Testis (tissue), 3 donors: ENCODE measurements around the gene NAA16. TPM values are rescaled to one million over a fixed set of nuclear protein-coding genes. Genes with fewer than 3 reads are reported as not detected.
A peak's percentile ranks its signal among the peaks of the same experiment; 100 is the strongest.

Experiments
- DNase-seq: peaks from one replicate; pipeline ENCODE4 v3.0.0-alpha.2; 2019
- H3K27ac ChIP-seq, 2 donors: fragments of 200-600 bp; sonication (generic); one replicate each; pipeline ENCODE4 v1.5.1; 2019
- H3K27me3 ChIP-seq: fragments of 200-600 bp; sonication (generic); one replicate; pipeline ENCODE4 v1.5.1; 2019
- H3K36me3 ChIP-seq: fragments of 200-600 bp; sonication (generic); one replicate; pipeline ENCODE4 v1.5.1; 2017; ENCODE audit warnings: low read depth; ENCODE audit errors: missing control alignments
- H3K4me1 ChIP-seq: fragments of 200-600 bp; sonication (generic); one replicate; pipeline ENCODE4 v1.5.1; 2019
- H3K4me3 ChIP-seq, 2 donors: fragments of 200-600 bp; sonication (generic); one replicate each; pipeline ENCODE4 v1.5.1; 2017 to 2019
- H3K9me3 ChIP-seq: fragments of 200-600 bp; sonication (generic); one replicate; pipeline ENCODE4 v1.5.1; 2017
- CTCF ChIP-seq, 3 experiments: fragments of 450-650 bp in 2 of 3; fragments of 200-600 bp in 1 of 3; sonication (generic) in 1 of 3; IDR thresholded peaks; one replicate each; pipeline ENCODE4 v1.5.1; 2016 to 2019; ENCODE audit warnings: antibody characterized with exemption in 3 of 3, mild to moderate bottlenecking in 2 of 3, moderate library complexity in 1 of 3
- POLR2A ChIP-seq: fragments of 450-650 bp; IDR thresholded peaks from one replicate; pipeline ENCODE4 v1.6.1; 2017; ENCODE audit warnings: antibody characterized with exemption, mild to moderate bottlenecking, moderate library complexity
- WGBS, 2 donors: methylation state at CpG; one replicate each; pipeline ENCODE4 v1.1.5; 2018; 5-methylcytosine and 5-hydroxymethylcytosine counted together
- intact Hi-C: fragments of 100-400 bp; cut with DNase I; formaldehyde crosslinking; loops from one replicate; pipeline ENCODE4 v1.15.1; 2023; ENCODE audit warnings: low total_unique reads
- polyA plus RNA-seq: library from polyadenylated mRNA; stranded (reverse); fragments of 350-450 nt; fragmentation: Illumina TruSeq; extraction: RNeasy Lipid Tissue Mini Kit (QIAGEN cat#74804); gene quantifications from one replicate; pipeline ENCODE4 v1.2.3, GENCODE V29; 2014; ENCODE audit warnings: low read depth, low replicate concordance; ENCODE audit not compliant: insufficient read depth
- total RNA-seq, 2 donors: library from RNA; depleted of rRNA; stranded (reverse); fragments of >200 nt; gene quantifications; one replicate each; pipeline ENCODE4 v1.2.3, GENCODE V29; 2016

Gene NAA16
- total and polyA plus RNA-seq, 3 donors from 2014 or later = 18.5 to 38.0 (median 33.1) TPM

GRCh38 chr13:41408121-41408520, 97.1 kb downstream of the NAA16 start:
- H3K4me1 ChIP-seq = no peaks in the 10 kb centered on the region
- H3K4me3 ChIP-seq = no peak overlapping the region
- DNase-seq = no peak
- no peaks in the 10 kb centered on the region for H3K9me3 ChIP-seq
- no peak for TF ChIP-seq CTCF (IDR thresholded peaks at IDR 0.05)
- no peak for TF ChIP-seq POLR2A
- no peaks in the 10 kb centered on the region for H3K27me3 ChIP-seq
- no peaks in the 10 kb centered on the region for H3K36me3 ChIP-seq
- intact Hi-C loops = no loop called here
- no peak overlapping the region for H3K27ac ChIP-seq

- intact Hi-C loops = no loop called here
- Histone ChIP-seq H3K27ac (no peak overlapping the region), H3K9me3 (no peaks in the 10 kb centered on the region), H3K4me1 (no peaks in the 10 kb centered on the region), H3K36me3 (no peaks in the 10 kb centered on the region), H3K27me3 (no peaks in the 10 kb centered on the region), H3K4me3 (no peak overlapping the region)
- 70% methylated on average over 1 of the region's 1 CpG; no CpG with 5 or more reads in 1 of the 2 donors for WGBS, 2 donors
- DNase-seq = no peak
- TF ChIP-seq CTCF (IDR thresholded peaks at IDR 0.05) (no peak), POLR2A (no peak)
Measured at GRCh38 chr13:41408746-41409145, 97.7 kb downstream of the NAA16 start.

DNA sequence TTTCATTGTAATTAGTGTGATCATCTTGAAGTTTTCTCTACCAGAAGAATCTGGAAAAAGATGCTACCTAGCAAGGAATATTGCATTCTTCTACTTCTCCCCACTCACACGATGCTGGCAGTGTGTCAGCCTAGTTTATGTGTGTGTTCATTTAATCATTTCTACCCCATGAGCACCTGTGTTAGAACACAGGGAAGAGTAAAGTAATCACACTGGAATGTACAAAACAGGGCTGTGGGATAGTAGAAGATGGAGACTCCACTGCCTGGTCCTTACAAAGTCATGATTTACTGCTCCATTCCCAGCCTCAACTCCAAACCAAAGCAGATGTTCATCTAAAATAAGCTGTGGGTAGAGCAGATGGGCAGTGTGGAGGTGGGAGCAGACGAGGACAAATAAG, 98.5 kb downstream of the NAA16 start:
- Histone ChIP-seq H3K9me3 (no peaks in the 10 kb centered on the region), H3K4me3 (no peak overlapping the region), H3K36me3 (no peaks in the 10 kb centered on the region), H3K27me3 (no peaks in the 10 kb centered on the region), H3K4me1 (no peaks in the 10 kb centered on the region), H3K27ac (no peak overlapping the region)
- intact Hi-C loops = loop anchor here (10.0 kb wide), 1 partner anchor 245 kb away; no protein-coding TSS in a partner anchor
- 62 to 83% methylated on average over 2 of the region's 2 CpGs for WGBS, 2 donors
- TF ChIP-seq CTCF (IDR thresholded peaks at IDR 0.05) (no peak), POLR2A (no peak)
- no peak for DNase-seq

DNA sequence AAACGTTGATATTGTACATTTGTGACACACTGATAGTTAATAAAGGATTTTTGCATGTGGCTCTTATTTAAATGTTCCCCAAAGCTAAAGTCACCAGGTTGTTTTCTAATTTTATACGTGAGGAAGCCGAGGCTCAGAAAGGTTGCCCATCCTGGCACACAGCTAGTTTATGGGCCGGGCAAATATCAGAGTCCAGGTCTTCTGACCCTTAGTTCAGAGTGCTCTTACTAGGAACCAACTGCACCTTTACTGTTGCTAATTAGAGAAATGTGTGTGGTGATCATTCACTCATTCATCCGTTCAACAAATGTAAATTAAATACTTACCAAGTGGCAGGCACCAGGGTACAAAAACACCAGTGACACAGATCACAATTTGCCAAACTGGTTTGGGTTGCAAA, 100.0 kb downstream of the NAA16 start:
- no peak for DNase-seq
- no peaks in the 10 kb centered on the region for H3K36me3 ChIP-seq
- no peaks in the 10 kb centered on the region for H3K27me3 ChIP-seq
- no peaks in the 10 kb centered on the region for H3K4me1 ChIP-seq
- no peak overlapping the region for H3K27ac ChIP-seq
- H3K4me3 ChIP-seq = no peak overlapping the region
- intact Hi-C loops = loop anchor here (10.0 kb wide), 1 partner anchor 244 kb away; no protein-coding TSS in a partner anchor
- WGBS, 2 donors = 90% methylated on average over 5 of the region's 5 CpGs
- TF ChIP-seq CTCF (IDR thresholded peaks at IDR 0.05) (no peak), POLR2A (no peak)
- H3K9me3 ChIP-seq = no peaks in the 10 kb centered on the region

DNA sequence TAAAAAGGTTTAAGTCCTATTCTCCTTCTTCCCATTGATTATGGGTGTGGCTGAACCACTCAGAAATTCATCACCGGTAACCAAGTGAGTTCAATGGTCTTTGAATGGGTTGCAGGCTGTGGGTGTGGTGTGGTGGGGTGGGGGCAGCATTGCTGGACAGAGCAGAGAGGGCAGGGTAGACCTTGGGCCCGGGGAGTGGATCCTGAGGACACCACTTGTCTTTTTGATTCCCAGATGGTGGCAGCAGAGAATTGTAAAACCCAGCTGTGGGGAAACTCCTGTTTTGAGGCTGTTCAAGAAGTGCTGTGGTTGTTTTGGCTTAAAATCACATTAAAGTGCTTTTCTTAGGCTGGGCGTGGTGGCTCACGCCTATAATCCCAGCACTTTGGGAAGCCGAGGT, 100.5 kb downstream of the NAA16 start:
- WGBS, 2 donors = 62 to 82% methylated on average over 5 of the region's 5 CpGs
- TF ChIP-seq CTCF (IDR thresholded peaks at IDR 0.05) = peak in 1 of 3 experiments; percentile 8
- TF ChIP-seq POLR2A = no peak
- Histone ChIP-seq H3K4me3 (no peak overlapping the region), H3K36me3 (no peaks in the 10 kb centered on the region), H3K27ac (no peak overlapping the region), H3K27me3 (no peaks in the 10 kb centered on the region), H3K4me1 (no peaks in the 10 kb centered on the region), H3K9me3 (no peaks in the 10 kb centered on the region)
- intact Hi-C loops = loop anchor here (10.0 kb wide), 1 partner anchor 243 kb away; no protein-coding TSS in a partner anchor
- DNase-seq = peak; percentile 45
